ENCODE measurements around the gene PDE10A.
"Not testable (repeated sequence)": the region's sequence is repeated elsewhere in the genome, so short reads cannot be mapped to it uniquely, and the experiment has no call there.

PDE10A gene

DNA sequence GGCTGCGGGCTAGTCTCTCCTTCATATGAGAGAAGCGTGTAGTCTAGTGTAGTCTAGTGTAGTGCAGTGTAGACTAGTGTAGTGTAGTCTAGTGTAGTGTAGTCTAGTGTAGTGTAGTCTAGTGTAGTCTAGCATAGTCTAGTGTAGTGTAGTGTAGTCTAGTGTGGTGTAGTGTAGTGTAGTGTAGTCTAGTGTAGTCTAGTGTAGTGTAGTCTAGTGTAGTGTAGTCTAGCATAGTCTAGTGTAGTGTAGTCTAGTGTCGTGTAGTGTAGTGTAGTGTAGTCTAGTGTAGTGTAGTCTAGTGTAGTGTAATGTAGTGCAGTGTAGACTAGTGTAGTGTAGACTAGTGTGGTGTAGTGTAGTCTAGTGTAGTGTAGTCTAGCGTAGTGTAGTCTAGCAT is 44.1 kb downstream of the PDE10A start:
- not testable (repeated sequence) for DNase-seq

DNA sequence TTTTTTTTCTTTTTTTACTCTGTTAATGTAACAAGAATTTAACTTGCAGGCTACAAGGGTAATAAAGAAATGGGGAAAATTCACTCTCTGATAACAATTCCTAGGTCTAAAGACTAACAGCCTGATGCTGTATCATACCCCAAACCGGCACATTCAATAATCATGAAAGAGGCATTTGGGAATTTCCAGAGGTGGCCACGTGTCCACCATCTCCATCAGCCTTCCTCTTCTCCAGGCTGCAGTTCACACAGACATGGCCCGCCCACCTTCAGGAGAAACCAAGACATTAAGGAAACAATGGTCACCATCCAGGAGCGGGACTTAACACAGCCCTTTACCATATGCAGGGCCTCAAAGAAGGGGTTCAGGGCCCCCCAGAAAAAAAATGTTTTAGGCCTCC is 44.8 kb downstream of the PDE10A start:
- no peak for DNase-seq

DNA sequence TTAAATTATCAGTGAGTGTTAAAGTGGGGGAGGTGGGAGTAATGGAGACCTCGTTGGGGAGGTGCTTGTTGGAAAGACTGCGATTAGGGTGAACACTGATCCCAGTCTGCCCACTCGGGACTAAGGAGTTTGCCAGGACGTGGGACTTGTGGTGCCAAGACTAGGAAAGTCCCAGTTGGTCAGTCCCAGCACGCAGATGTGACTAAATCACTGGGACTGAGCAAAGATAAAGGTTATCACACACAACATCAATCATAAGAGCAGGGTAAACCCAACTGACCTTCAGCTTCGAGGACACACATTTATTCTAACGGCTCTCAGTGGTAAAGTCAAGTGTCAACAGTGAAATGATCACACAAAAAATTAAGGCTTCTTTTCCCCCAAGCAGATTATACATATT is 45.5 kb downstream of the PDE10A start:
- no peak for DNase-seq

DNA sequence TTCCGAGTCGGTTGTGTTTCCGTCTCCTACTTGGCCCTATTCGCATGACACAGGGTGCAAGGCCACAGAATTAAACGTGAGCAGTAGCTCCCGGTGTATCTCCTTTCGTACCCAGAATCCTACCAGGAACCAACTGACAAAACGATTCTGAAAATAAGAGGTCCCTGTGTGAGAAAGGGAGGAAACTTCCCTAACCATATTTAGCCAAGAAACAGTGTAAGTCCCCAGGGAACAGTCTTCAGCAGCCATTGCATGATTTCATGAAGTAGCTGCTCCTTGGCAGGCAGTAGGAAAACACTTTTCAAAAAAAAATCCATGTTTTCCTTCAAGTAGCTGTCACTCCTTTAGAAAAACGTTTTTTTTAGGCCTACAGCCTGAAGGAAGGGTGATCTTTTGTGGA is 46.9 kb downstream of the PDE10A start:
- no peak for DNase-seq

DNA sequence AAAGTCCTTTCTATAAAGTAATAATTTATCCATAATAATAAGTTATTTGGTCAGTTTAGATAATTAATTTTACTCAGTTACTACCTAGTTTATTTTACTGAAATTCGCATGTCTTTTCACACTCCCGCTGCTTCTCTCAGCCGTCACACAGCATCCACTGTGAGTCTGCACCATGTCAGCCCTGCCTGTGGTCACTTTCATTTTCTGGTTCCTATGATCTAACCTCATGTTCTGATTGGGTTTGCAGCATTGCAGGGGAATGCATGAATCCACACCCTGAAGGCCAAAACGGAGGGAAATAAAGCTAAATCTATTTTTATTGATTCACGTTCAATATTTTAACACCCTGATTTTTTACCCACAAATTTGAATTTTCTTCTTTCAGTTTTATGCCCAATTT is 47.4 kb downstream of the PDE10A start:
- no peak for DNase-seq

DNA sequence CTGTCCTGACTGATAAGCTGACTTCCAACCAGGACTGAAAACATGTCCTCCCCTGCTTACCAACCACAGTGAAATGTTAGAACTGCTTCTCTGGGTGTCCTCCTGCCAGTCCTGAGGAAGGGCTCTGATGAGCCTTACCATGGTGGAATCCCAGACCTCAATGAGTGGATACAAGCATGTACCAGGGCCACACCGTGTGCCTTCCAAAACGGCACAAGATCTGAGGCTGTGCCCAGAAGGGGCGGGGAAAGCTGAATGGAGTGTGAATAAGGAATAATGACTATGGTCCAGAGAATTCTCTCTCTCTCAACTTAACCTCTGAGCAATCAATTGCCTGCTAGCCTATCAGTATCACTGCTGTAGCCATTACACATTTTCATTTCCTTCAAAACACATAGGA is 51.7 kb downstream of the PDE10A start:
- DNase-seq, result no peak

DNA sequence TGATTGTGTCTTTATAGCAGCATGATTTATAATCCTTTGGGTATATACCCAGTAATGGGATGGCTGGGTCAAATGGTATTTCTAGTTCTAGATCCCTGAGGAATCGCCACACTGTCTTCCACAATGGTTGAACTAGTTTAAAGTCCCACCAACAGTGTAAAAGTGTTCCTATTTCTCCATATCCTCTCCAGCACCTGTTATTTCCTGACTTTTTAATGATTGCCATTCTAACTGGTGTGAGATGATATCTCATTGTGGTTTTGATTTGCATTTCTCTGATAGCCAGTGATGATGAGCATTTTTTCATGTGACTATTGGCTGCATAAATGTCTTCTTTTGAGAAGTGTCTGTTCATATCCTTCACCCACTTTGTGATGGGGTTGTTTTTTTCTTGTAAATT is 54.5 kb downstream of the PDE10A start:
- not testable (repeated sequence) for DNase-seq

DNA sequence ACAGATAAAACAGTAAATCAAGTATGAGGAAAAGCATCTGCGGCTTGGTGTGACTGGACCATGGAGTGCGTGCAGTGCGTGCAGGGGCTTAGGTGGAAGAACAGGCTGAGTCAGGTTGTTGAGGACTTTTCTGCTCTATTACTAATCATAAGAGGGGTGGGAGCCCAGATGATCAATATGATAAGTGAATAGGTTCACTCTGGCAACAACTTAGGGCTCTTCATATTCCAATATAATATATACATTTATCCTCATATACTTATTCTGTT is 56.4 kb downstream of the PDE10A start:
- no peak for DNase-seq

DNA sequence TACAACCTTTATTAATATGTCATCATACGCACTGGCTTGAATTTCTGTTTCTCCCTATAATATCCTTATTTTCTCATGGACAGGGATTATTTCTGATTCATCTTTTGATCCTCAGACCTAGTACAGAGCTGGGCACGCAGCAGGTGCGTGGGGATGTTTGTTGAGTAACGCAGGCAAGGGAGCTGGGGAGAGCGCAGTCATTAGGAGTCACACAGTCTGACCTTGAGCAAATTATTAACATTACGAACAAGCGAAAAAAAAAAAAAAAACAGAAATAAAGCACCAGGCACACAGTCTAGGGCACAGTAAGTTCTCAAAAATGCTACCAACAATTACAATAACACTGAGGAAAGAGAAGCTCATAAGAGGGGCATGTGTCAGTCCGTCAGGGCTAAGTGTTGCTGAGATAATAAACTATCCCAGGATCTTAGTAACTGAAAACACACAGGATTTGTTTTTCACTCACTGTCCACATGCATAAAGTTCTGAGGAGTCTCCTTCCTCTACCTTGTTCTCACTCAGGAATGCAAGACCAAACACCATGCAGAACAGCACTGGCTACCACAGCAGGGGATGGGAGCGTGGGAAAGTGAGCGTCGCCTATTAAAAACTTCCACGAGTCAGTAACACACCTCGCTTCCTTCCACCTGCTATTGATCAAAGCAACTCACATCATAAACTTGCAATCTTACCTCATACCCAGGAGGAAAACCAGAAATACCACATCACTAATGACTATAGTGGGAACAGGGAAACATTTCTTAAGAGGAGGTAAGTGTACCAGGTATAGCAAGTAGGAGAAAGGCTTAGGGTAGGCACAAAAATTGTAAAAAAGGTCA is 56.9 kb downstream of the PDE10A start:
- no peak for DNase-seq

DNA sequence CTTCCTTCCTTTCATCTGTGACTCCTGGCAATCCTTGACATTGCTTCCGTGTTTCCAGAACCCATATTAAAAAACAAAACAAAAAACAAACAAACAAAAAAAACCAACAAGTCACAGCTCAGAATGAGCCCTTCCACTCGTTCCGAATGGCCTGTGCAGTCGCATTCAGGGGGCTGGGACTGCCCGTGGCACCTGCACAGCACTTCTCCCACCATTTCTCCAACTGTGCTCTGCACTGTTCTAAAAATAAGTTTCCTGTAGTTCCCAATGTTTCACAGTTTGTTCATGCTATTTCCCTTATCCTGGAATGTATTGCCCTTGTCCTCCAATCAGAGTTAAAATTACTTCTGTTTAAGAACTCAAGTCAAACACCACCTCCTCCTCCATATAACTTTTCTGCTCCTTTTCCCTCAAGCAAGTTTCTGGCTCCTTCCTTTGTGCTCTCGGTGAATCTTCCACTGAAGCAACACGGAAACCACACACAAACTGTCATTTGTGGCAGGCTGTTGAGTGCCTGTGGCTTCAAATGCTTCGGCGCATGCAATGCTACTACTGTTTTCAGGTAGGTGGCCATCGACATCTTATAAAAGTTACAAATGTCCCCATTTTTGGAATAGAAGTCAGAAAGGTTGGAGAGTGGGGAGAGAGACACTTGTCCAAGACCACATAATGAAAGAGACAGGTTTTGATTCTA is 57.7 kb downstream of the PDE10A start:
- DNase-seq, result no peak

DNA sequence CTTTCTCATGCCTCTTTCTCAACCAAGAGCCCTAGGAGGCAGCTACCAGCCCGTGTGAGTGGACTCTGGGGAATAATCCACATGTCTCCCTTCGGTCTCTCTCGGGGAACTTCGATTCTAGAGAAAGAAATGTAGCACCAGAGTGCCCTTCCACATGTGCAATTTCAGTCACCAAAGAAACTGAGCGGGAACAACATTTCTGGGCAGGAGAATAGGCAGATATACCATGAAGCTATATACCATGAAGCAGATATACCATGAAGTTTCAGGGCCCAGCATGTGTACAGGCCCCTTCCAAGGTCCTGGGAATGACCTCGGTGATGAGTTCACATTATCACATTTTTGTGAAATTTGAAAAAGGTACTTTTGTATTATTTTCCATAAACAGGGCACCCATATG is 60.8 kb downstream of the PDE10A start:
- no peak for DNase-seq

DNA sequence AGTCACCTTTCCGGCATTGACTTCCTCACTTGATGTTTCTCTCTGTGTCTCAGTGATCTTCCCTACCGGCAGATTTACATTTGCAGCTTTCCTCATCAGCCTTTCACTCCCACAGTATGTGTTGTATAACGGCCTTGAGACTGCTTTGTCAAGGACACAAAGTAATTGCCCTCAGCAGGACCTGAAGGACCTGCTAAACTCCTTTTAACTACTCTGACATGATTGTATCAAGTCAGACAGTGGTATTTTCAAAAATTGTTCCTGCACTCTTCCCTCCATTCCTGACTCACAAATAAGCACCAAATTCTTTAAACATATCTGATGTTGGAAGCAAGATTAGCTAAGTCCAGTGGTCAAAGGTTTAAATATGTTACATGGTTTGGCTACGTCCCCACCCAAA is 62.4 kb downstream of the PDE10A start:
- no peak for DNase-seq

DNA sequence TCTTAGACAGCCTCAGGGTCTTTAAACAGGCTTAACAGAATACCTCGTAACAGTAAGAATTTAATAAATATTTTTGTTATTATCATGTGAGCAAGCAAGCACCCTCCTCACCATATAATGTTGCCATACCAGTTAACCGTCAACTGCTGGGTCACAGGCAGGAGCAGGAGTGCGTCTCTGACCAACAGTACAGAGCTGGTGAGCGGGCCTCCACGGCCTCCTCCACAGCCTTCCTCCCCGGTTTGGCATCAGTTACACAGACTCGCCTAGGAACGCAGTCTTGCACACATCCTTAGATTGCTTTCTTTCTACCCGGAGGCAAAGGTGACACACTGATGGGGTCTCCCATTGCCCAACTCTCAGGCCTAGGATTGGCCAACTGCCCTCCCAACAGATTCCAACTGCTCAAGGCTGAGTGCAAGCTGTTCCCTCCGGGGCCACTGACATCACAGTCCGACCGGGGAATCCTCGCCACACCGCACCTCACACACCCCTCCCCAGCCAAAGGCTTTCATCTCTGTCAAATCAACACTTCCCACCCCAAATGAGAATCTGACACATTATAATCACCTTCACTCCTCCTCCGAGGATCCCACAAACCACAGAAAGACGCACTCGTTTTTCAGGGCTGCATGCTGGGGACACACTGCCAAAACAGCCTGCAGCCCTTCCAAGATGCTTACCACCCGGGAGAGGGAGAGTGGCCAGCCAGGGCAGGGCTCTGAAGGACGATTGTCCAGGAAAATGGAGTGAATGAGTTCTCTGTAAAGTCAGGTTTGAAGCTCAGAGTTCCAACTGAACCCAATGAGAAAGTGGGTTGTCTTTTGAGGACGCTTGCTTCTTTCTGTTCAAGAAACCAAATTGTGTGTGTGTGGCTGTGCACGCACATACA is 63.2 kb downstream of the PDE10A start:
- no peak for DNase-seq

DNA sequence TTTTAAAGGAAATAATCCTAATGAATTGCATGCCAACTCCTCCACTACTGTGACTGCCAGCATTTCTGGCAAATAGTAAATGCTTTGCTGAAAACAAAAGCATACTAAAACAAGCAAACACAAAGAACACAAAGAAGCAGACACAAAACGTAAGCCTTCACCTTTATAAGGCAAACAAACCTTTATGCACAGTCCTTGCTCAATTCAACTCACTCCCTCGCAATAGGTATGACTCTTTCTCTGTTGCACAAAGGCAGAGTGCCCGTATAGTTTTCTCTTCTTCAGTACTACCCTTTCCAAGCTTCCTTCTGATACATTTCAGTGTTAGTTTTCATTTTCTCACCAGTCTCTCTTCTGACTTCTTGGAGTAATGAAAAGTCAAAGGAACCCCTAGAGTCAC is 63.9 kb downstream of the PDE10A start:
- no peak for DNase-seq

DNA sequence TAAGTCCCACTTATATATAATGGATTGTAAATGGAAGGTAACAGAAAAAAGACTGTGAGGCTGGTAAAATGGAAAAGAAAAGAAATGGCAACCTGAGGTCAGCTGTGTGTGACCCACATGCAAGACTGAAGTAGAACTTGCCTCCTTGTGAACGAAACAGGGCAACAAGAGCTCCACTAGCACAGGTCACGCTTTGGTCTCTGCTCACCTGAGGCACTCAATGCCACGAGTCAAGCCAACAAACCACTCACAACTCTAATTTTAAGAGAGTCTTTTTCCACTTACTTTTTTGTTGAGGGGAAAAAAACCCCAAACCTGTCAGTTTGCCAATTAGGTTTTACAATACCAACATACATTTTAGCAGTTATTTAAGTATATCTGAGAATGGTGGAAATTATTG is 65.2 kb downstream of the PDE10A start:
- DNase-seq, result no peak

DNA sequence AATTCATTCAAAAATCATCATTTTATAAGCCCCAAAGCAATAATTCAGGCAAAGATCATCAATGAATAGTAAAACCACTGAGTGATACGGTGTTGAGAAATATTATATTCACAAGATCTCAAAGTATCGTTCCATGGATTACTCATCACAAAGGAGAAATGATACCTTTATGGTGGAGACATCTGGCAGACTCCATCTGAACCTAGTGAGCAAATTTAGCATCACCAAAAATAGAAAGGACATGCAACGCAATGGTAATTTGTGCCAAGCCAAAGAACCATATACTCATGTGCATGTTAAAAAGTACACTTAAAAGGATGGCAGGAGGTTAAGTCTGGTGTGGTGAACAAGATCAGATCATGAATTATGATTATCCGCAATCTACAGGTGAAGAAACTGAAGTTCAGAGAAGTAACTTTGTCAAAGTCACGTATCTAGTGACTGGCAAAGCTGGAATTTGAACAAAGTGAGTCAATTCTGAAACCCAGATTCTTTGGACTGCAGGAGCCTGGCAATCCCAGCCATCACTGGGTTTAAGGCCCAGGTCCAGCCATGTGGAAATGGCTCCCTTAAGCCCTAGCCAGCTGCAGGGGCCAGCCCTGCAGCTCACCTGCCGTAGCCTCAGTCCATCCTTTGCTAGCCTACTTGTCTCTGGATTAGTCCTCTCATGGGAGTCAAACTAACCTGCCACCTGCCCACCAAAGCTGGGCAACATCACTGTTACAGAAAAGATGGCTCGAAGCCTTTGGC is 68.3 kb downstream of the PDE10A start:
- no peak for DNase-seq

DNA sequence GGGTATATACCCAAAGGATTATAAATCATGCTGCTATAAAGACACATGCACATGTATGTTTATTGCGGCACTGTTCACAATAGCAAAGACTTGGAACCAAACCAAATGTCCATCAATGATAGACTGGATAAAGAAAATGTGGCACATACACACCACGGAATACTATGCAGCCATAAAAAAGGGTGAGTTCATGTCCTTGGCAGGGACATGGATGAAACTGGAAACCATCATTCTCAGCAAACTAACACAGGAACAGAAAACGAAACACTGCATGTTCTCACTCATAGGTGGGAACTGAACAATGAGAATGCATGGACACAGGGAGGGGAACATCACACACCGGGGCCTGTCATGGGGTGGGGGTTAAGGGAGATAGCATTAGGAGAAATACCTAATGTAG is 70.1 kb downstream of the PDE10A start:
- not testable (repeated sequence) for DNase-seq

DNA sequence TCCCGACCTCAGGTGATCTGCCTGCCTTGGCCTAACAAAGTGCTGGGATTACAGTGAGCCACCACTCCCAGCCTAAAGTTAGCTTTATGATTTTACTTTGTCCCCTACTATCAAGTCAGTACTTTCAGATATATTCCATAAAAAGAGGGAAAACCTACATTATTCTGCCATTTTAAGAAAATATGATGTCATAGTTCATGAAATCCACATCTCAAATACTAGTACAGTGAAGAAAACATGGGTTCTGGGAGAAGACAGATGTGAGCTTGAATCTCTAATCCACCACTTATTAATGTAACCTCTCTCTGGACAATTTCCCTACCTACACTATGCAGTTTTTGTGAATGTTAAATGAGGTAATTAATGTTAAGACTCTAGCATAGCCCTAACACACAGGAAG is 74.5 kb downstream of the PDE10A start:
- DNase-seq, result no peak

DNA sequence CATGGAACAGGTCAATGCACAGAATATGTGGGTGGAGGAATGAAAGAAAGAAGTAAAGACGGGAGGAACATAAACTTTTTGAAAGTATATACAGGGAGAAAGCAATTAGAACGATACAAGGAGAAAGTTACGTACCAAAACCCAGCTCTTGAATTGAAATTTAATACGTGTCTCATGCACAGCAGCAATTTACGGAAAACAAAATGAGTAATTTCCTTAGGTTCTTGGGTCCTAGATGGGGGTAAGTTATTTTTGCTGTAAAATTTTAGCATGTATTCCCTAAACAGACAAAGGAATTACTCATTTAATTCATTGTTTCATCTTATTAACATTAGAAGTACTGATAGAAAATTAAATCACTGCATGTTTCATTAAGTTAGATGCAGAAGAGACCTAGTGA is 75.8 kb downstream of the PDE10A start:
- no peak for DNase-seq

DNA sequence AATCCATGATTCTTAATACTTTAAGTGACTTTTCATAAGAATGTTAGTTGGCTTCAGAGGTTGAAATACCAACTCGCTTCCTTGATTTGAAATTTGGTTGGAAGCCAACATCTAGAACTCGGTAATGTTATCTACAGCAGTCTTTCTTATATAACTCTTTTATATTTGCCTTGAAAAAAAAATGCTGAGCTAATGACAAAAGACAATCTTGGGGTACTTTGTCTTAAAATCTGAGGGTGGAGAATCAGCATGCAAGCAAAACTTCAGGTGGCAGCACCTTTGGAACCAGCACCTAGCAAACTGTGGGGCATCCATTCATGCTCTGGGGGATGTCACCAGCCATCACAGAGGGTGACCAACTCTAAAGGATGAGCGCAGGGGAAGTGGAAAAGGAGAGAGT is 76.3 kb downstream of the PDE10A start:
- DNase-seq, result no peak

DNA sequence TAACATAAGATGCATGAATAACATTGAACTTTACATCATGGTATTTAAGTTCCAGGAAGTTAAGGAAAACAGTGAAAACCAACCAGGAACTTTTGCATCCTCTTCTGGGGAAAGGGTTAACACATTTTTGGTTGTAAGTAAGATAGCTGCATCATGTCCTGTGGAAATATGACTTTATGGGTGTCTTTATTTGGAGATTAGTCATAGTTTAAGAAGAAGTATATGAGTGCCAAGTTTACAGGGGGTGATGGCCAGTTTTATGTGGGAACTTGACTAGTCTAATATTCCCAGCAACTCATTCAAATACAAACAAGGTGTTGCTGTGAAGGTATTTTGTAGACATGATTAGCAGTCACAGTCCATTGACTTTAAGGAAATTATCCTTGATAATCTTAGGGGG is 78.0 kb downstream of the PDE10A start:
- no peak for DNase-seq

DNA sequence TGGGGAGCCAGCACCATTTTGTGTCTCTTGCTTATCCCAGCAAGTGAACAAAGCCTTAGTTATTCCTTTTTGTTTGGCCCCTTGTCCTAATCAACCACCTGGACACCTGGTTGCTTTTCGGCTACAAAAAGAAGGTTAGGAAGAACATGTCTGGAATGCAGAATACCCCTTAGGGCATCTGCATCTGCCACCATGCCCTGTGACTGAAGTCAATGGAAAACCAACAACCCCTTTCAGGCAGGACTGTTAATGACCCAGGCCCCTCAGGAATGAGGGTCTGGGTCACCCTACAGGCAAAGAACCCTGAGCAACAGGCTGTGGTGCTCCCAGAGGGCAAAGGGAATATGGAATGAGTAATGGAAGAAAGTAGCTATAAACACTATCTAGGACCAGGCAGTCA is 78.5 kb downstream of the PDE10A start:
- DNase-seq, result no peak

DNA sequence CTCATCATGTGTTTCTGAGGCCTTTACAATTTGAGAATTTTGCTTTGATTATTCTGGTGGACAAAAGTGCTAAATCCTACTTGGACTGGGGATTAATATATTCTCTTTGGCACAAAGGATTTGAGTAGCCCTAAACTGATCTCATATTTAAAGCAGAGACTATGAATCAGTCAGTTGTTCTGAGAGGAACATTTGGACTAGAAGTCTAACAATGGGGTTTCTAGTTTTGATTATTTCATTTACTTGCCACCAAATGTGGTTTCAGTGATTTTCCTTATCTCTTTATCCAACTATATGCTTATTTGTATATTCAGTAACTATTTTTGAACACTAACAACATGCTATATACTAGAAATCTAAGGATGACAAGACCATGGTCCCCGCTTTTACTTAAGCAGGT is 81.4 kb downstream of the PDE10A start:
- DNase-seq, result no peak

Data from DMS 273 treated with DMSO at 0.1 percent for 48 hours (cell line).